Femur (tissue), 1 donor: ENCODE results near the gene SLCO3A1.

Experiments
- DNase-seq: peaks from one replicate; pipeline ENCODE4 v3.0.0-alpha.2; 2017

Gene SLCO3A1

DNA sequence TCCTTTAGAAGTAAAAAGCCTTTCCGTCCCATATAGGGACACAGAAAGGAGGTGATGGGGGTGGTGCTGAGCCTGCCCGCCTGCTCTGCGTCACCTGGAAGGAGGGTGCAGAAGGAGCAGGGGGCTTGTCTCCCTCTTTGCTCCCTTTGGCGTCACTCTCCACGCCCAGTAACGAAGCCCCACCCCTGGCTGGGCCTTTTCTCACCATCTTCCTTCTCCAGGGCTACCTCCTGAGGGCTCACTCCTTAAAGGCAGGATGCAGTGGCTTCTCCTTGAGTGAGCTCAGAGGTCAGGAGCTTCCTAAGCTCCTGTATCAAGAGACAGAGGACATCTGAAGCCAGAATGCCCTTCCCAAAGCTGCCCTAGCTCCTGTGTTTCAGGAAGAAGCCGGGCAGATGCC is 31.5 kb downstream of the SLCO3A1 start:
- DNase-seq: no peak

GRCh38 chr15:91885714-91886270 is 32.3 kb downstream of the SLCO3A1 start:
- no peak for DNase-seq

DNA sequence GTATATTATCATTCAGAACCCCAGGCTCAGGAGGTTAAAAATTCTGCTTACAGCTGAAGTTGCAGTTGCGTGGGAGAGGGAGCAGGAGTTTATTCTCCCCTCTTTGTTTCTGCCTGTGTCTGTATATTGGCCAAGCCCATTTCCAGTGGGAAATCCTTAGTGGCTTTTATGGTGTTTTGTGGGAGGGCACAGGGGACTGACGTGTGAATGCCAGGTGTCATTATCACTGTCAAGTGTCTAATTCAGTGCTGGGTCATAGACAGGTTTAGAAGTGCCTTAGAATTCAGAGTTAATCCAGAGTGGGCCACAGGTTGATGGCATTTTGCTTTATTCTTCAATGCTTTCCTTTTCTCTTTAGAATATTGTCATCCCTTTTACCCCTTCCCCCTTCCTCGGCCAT is 33.4 kb downstream of the SLCO3A1 start:
- DNase-seq: no peak

GRCh38 chr15:91887321-91887720 is 33.8 kb downstream of the SLCO3A1 start:
- DNase-seq: no peak

GRCh38 chr15:91887921-91888373 is 34.4 kb downstream of the SLCO3A1 start:
- DNase-seq: peak; percentile 42

DNA sequence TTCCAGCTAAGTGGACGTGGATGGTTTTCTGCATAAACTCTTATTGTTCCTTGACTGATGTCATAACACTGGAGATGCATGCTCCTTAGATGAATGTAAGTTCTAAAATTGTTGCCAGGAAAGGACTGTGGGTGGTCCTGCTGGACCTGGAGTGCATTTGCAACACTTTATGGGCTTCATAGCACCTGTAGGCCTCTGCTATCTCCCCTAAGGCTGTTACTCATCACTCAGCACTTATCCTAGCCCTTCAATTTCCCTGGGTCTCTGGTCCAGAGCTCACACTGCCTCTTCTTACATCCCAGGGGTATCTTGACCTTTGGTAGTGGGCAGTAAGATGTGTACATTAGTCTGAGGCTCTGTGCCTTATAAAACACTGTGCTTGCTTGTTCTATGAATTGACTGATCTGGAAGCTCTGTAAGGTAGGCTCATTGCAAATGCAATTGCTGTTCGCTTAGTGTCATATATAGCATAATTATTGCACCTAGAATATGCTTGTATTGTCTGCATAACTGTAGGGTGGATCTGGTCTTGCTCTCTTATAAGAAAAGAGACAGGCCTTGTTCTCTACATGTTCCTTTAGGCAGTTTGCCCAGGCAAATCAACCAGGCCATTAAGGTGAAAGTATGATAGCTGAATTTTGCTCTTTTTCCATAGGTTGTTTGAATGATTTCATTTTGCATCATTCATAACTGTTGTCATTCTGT is 35.8 kb downstream of the SLCO3A1 start:
- no peak for DNase-seq

DNA sequence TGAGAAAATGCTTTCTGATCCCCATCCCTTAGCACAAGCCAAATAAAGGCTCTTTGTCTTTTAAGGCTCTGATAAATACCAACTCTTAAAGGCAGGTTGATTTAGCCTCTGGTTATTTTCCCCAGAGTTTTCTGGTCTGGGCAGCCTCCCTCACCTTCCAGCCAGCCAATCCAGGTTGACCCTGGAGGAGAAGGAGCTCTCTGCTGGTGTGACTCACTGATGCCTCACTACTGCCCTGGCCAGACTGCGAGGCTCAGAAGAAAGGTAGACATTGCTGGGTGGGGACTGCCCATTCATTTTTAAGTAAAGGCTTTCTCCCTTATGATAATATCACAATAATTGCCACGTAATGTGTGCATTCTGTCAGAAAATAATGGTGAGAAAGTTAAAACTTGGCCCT is 37.1 kb downstream of the SLCO3A1 start:
- no peak for DNase-seq

DNA sequence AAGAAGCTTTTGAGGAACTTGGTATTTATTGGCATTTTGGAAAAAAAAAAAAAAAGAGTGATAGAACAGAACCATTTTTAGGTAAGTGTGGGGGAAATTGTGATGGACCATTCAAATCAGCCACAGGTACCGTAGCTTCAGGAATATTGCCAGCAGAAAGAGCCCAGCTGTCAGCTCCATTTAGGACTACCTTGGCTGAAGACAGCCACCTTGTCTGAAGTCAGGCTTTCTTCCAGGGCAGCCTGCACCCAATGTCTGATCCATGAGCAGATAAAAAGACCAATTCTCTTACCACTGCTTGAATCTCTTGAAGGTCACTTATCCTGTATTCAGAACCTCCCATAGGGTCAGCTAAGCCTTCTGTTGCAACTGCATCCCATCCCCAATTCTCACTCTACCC is 37.6 kb downstream of the SLCO3A1 start:
- no peak for DNase-seq

DNA sequence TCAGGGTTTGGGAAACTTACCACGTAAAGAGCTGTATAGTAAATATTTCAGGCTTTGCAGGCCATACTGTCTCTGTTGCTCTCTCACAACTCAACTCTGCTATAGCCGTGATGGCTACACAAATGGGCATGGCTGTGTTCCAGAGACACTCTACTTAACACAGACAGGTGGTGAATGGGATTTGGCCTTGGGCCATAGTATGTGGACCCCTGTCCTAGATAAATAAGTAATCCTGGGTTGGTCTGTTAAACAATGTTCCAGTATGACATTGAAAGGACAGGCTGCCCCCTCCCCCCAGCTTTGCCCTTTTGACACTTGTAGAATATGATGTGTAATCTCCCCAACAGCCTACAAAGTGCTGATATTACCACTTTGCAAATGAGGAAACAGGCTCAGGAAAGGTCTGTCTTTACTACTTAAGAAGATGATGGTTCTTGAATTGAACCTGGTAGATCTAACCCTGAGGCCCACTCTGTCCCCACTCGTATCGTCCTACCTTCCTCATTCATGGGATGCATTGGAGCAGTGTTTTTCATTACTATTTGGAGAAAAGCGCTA is 38.4 kb downstream of the SLCO3A1 start:
- DNase-seq: no peak

DNA sequence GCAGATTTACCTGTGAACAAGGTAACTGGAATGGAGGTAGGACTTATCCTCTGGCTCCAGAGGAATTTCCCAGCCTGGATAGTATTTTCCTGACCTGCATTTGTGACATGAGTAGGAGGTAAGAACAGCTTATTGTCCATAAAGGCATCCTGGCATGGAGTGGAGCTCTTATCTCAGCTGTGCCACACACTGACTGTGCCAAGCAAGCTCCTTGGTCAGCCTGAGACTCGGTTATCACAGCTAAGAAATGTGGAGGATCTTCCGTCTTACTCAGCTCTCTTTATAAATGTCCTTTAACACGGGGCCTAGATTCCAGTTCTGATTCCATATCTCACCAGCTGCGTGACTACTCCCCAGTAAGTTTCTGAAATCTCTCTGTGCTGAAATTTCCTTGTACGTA is 38.9 kb downstream of the SLCO3A1 start:
- DNase-seq: no peak

DNA sequence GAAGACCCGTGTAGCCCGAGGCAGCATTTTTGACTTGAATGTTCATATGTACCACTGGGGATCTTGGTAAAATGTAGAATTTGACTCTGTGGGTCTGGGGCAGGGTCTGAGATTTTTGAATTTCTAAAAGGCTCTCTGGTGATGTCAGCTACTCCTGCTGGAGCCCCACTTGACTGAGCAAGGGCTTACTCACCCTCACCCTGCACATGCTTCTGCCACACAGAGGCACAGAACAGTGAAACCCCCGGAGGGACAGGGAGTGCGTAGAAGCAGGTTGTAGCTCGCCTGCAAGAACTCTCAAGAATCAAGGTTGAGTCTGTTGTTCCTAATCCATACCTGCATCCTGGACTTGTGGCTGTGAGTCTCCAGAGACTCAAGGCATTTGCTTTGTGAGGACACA is 41.1 kb downstream of the SLCO3A1 start:
- DNase-seq: no peak

GRCh38 chr15:91895051-91895450 is 41.5 kb downstream of the SLCO3A1 start:
- no peak for DNase-seq

DNA sequence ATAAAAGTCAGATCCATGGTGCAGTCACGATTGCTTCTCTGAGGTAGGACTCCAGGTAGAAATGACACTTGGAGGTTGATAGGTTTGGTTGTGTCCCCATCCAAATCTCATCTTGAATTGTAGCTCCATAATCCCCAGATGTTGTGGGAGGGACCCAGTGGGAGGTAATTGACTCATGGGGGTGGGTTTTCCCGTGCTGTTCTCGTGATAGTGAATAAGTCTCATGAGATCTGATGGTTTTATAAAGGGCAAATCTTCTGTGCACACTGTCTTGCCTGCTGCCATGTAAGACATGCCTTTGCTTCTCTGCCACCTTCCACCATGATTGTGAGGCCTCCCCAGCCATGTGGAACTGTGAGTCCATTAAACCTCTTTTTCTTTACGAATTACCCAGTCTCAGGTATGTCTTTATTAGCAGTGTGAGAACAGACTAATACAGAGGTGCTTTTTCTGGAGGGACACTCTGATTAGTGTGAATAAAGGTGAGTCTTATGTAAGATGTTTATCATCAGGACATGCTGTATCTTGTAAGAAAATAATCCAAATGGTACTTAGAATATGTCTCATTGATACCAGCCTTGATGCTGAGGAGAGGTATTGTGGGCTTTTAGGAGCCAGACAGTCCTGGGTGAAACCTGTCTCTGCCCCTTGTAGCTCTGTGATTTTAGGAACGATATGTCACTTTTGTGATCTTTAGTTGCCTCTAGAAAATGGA is 43.0 kb downstream of the SLCO3A1 start:
- DNase-seq: no peak

DNA sequence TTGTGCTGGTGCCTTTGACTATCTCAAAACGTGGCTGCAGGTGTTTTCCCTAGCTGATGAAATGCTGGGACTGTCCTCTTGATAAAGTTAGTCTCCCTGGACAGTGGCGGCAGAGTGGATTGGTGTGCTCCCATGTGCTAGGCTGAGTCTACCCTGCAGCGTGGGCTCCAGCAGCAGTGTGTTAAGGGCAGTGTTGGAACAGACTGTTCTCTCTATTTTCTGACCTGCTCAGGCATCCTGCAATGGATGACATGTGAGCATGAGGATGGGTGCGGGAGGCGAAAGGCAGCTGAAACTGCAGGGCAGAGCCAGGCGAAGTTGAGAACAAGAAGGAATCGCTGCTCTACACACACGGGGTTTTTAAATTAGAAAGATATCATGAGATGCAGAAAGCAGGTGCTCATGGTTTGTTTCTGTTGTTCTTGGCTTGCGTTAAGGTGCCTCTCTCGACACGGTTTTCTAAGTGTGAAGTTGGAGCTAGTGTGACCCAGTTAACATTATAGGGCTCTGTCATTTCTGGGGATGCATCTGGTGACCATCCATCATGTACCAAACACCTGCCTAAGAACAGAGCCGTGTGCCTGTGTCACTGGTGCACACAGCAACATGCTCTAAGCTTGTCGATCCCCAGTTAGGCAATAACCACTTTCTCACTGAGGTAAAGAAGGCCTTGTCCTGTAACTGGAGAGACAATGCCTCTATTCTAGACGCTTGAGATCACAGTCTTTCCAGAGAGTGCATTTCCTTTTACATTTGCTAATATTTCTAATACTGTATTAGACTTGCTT is 44.3 kb downstream of the SLCO3A1 start:
- DNase-seq: no peak

DNA sequence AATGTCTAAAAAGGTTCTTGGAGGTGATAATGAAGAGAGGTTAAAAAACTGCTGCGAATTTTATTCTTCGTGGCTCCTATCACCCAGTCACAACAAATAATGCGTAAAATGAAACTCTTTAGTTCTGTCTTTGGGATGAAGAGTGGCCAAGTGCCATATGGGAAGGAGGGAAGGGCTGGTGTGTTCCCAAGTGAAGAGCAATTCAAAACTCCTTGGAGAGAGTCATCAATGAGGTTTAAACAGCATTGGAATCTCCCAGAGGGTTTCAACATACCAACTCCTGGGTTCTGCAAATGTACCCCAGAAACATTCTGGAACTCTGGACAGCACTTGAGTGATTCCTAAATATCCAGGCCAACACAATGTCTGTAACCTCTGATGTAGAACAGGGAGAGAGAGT is 45.3 kb downstream of the SLCO3A1 start:
- DNase-seq: no peak

GRCh38 chr15:91904942-91905341 is 51.4 kb downstream of the SLCO3A1 start:
- DNase-seq: no peak

DNA sequence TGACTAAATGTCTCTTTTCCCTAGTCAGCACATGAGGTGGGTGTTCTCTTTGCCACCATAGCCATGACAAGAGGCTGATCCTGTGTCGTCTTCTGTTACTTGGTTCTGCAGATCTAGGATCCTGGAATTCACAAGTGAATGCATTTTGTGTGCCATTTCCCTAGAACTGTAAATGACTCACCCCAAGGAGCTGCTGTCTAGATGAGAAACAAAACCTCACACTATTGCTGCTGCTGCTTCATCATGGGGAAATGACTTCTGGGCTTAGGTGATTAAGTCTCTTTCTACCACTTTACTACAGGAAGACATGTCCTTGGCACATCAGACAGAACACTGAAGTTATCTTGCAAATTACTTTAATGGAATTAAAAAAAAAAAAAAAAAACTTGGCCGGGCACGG is 54.9 kb downstream of the SLCO3A1 start:
- no peak for DNase-seq

- DNase-seq: no peak
These were observed 55.6 kb downstream of the SLCO3A1 start for GRCh38 chr15:91909111-91909510.

DNA sequence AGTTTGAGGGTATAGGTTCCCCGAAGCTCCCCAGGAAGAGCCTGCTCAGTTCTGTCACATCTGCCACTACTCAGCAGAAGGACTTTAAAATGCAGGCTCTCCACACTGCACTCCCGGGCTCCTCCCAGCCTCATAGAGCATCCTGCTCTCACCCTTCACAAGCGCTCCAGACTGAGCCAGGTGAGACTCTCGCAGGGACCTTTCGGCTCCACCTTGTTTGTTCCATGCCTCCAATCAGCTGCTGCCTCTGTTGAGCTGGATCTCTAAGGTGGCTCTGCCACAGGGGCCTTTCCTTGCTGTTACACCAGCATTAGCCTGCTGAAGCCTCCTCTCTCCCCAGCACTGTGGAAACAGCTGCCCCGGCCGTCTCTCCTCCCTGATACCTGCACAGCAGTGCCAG is 56.1 kb downstream of the SLCO3A1 start:
- DNase-seq: no peak

GRCh38 chr15:91911844-91912243 is 58.3 kb downstream of the SLCO3A1 start:
- DNase-seq: no peak

- DNase-seq: no peak
These were observed 58.8 kb downstream of the SLCO3A1 start for GRCh38 chr15:91912336-91912735.

DNA sequence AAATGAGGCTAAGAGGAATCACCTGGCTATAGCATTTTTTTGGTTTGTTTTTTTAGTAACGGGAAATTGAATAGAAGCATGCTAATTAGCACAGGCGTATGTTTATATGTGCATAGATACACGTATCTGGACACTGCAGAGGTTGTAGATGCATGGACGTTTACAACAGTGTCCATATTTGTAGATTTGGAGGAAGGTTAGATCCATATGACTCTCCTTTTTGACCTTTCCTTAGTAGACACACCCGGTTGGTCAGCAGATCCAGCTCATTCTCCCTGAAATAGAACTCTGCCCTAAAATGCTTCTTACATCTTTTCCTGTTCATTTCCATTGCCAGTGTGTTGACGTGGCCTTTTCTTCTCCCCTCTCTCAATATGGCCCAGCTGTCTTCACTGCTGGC is 60.1 kb downstream of the SLCO3A1 start:
- DNase-seq: no peak

DNA sequence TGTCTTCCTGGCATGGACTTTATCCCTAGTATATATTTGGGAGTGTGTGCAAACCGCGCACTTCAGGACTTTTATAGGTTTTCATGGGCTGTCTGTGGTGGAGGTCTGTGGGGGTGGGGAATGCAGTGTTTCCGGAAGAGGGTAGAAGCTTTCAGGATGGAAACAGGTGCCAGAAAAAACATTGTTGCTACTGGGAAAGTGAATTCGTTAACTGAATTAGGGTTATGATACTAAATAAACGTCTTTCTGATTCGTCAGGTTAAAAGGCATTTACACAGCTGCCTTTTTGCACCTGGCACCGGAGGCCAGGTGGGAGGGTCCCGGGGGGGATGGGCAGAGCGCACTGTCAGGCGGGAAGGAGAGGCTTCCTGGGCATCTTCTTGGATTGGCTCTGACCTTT is 62.1 kb downstream of the SLCO3A1 start:
- no peak for DNase-seq
